IPS-20b (cell line): ENCODE measurements around the gene ZNF554.
"Not testable (repeated sequence)": the region's sequence is repeated elsewhere in the genome, so short reads cannot be mapped to it uniquely, and the experiment has no call there.

Experiments
- H3K27ac ChIP-seq: one replicate; pipeline ENCODE4 v1.5.1; 2013; ENCODE audit warnings: low read length
- H3K27me3 ChIP-seq: 2 replicates; pipeline ENCODE4 v1.6.1; 2013; ENCODE audit warnings: mild to moderate bottlenecking, low read length, inconsistent platforms; ENCODE audit not compliant: insufficient read depth
- H3K36me3 ChIP-seq: 2 replicates; pipeline ENCODE4 v1.6.1; 2013; ENCODE audit warnings: low read depth, mild to moderate bottlenecking, inconsistent platforms, low read length, moderate library complexity; ENCODE audit not compliant: insufficient read depth
- H3K4me1 ChIP-seq: 2 replicates; pipeline ENCODE4 v1.6.1; 2013; ENCODE audit warnings: mild to moderate bottlenecking, control low read depth, inconsistent platforms, low read length, moderate library complexity; ENCODE audit not compliant: insufficient read depth
- H3K4me3 ChIP-seq: 2 replicates; pipeline ENCODE4 v1.5.1; 2013; ENCODE audit warnings: mild to moderate bottlenecking, low read length, inconsistent platforms
- H3K9ac ChIP-seq: 2 replicates; pipeline ENCODE4 v1.6.1; 2013; ENCODE audit warnings: low read depth, mild to moderate bottlenecking, inconsistent platforms, low read length, moderate library complexity
- H3K9me3 ChIP-seq: 2 replicates; pipeline ENCODE4 v1.6.1; 2013; ENCODE audit warnings: mild to moderate bottlenecking, low read depth, low read length, inconsistent platforms; ENCODE audit not compliant: insufficient read depth

The ZNF554 gene

GRCh38 chr19:2811735-2812413 lies 7.8 kb upstream of the ZNF554 start:
- Histone ChIP-seq H3K27ac (no peak overlapping the region), H3K27me3 (no peaks in the 10 kb centered on the region), H3K4me1 (no peaks in the 10 kb centered on the region), H3K36me3 (peaks cover 72% of the 10 kb centered on the region), H3K9me3 (no peaks in the 10 kb centered on the region), H3K4me3 (no peak overlapping the region), H3K9ac (no peak overlapping the region)

GRCh38 chr19:2812414-2813234 lies 7.0 kb upstream of the ZNF554 start:
- Histone ChIP-seq H3K27me3 (no peaks in the 10 kb centered on the region), H3K4me3 (no peak overlapping the region), H3K4me1 (no peaks in the 10 kb centered on the region), H3K27ac (no peak overlapping the region), H3K9me3 (no peaks in the 10 kb centered on the region), H3K36me3 (peaks cover 64% of the 10 kb centered on the region), H3K9ac (no peak overlapping the region)

GRCh38 chr19:2813235-2814160 lies 6.2 kb upstream of the ZNF554 start:
- Histone ChIP-seq H3K27me3 (no peaks in the 10 kb centered on the region), H3K4me1 (no peaks in the 10 kb centered on the region), H3K4me3 (no peak overlapping the region), H3K36me3 (peaks cover 56% of the 10 kb centered on the region), H3K9me3 (no peaks in the 10 kb centered on the region), H3K9ac (no peak overlapping the region), H3K27ac (no peak overlapping the region)

GRCh38 chr19:2814426-2814825 lies 5.2 kb upstream of the ZNF554 start:
- no peaks in the 10 kb centered on the region for H3K9me3 ChIP-seq
- no peaks in the 10 kb centered on the region for H3K27me3 ChIP-seq
- no peak overlapping the region for H3K27ac ChIP-seq
- H3K36me3 ChIP-seq, result peaks cover 47% of the 10 kb centered on the region
- H3K4me1 ChIP-seq, result no peaks in the 10 kb centered on the region
- H3K4me3 ChIP-seq, result no peak overlapping the region
- no peak overlapping the region for H3K9ac ChIP-seq

- no peak overlapping the region for H3K27ac ChIP-seq
- H3K4me3 ChIP-seq, result no peak overlapping the region
- H3K36me3 ChIP-seq, result peaks cover 40% of the 10 kb centered on the region
- H3K9ac ChIP-seq, result no peak overlapping the region
- H3K27me3 ChIP-seq, result no peaks in the 10 kb centered on the region
- no peaks in the 10 kb centered on the region for H3K4me1 ChIP-seq
- no peaks in the 10 kb centered on the region for H3K9me3 ChIP-seq
Measured at GRCh38 chr19:2815191-2815614, 4.5 kb upstream of the ZNF554 start.

- Histone ChIP-seq H3K9me3 (no peaks in the 10 kb centered on the region), H3K9ac (no peak overlapping the region), H3K27me3 (no peaks in the 10 kb centered on the region), H3K27ac (no peak overlapping the region), H3K4me3 (no peak overlapping the region), H3K36me3 (peaks cover 33% of the 10 kb centered on the region), H3K4me1 (no peaks in the 10 kb centered on the region)
Measured at GRCh38 chr19:2815923-2816322, 3.7 kb upstream of the ZNF554 start.

- H3K27ac ChIP-seq, result no peak overlapping the region
- H3K4me1 ChIP-seq, result no peaks in the 10 kb centered on the region
- no peaks in the 10 kb centered on the region for H3K9me3 ChIP-seq
- no peak overlapping the region for H3K4me3 ChIP-seq
- H3K27me3 ChIP-seq, result no peaks in the 10 kb centered on the region
- H3K36me3 ChIP-seq, result peaks cover 26% of the 10 kb centered on the region
- H3K9ac ChIP-seq, result no peak overlapping the region
Measured at GRCh38 chr19:2816641-2817040, 3.0 kb upstream of the ZNF554 start.

- H3K4me1 ChIP-seq, H3K4me3 ChIP-seq, H3K27me3 ChIP-seq, H3K9me3 ChIP-seq, H3K9ac ChIP-seq, H3K27ac ChIP-seq: not testable (repeated sequence)
- H3K36me3 ChIP-seq, result peaks cover 20% of the 10 kb centered on the region
Measured at GRCh38 chr19:2817237-2817829, 2.3 kb upstream of the ZNF554 start.

GRCh38 chr19:2820112-2820702 lies 539 bp downstream of the ZNF554 start:
- Histone ChIP-seq H3K4me3 (peak overlapping the region; percentile 88), H3K36me3 (no peaks in the 10 kb centered on the region; the same call in 1 of the 2 replicates), H3K9ac (peak overlapping the region; percentile 59; the same call in 1 of the 2 replicates), H3K27me3 (no peaks in the 10 kb centered on the region), H3K9me3 (no peaks in the 10 kb centered on the region), H3K27ac (no peak overlapping the region), H3K4me1 (no peaks in the 10 kb centered on the region)

GRCh38 chr19:2822846-2823245 lies 3.2 kb downstream of the ZNF554 start:
- Histone ChIP-seq H3K36me3 (peaks cover 8% of the 10 kb centered on the region), H3K4me3 (no peak overlapping the region), H3K27ac (no peak overlapping the region), H3K9me3 (peaks cover 15% of the 10 kb centered on the region), H3K9ac (no peak overlapping the region), H3K27me3 (no peaks in the 10 kb centered on the region), H3K4me1 (no peaks in the 10 kb centered on the region)

- peaks cover 22% of the 10 kb centered on the region for H3K9me3 ChIP-seq
- H3K4me1 ChIP-seq, result no peaks in the 10 kb centered on the region
- no peak overlapping the region for H3K4me3 ChIP-seq
- no peak overlapping the region for H3K9ac ChIP-seq
- no peak overlapping the region for H3K27ac ChIP-seq
- H3K27me3 ChIP-seq, result no peaks in the 10 kb centered on the region
- peaks cover 14% of the 10 kb centered on the region for H3K36me3 ChIP-seq
Measured at GRCh38 chr19:2823646-2824045, 4.0 kb downstream of the ZNF554 start.
